T-helper 17 cell (primary cell): ENCODE data around the gene PRICKLE1. TPM values are rescaled to one million over a fixed set of nuclear protein-coding genes. Genes with fewer than 3 reads are reported as not detected.
A peak's percentile ranks its signal among the peaks of the same experiment; 100 is the strongest.

Source experiments
- ATAC-seq: fragments of 150-1000 bp; cut with Tn5 transposase; 2 replicates; pipeline ENCODE4 v1.10.0; 2021; ENCODE audit warnings: mild to moderate bottlenecking, moderate library complexity
- DNase-seq, 3 donors: peaks; one replicate each; pipeline versions ENCODE4 v3.0.0 to v3.0.0-alpha.2; 2020 to 2021
- H3K9me3 ChIP-seq: one replicate; pipeline ENCODE4 v1.7.0; 2013; ENCODE audit warnings: low read length, mild to moderate bottlenecking; ENCODE audit not compliant: control insufficient read depth, poor library complexity, severe bottlenecking
- H3K27ac Mint-ChIP-seq: one replicate; pipeline ENCODE4 v1.8.0; 2022; ENCODE audit warnings: mild to moderate bottlenecking, moderate library complexity, mixed read lengths
- H3K27me3 Mint-ChIP-seq: one replicate; pipeline ENCODE4 v1.8.0; 2022; ENCODE audit warnings: mixed read lengths
- H3K36me3 Mint-ChIP-seq: one replicate; pipeline ENCODE4 v1.8.0; 2022; ENCODE audit warnings: low read depth, mixed read lengths
- H3K4me1 Mint-ChIP-seq: one replicate; pipeline ENCODE4 v1.8.0; 2022; ENCODE audit warnings: mild to moderate bottlenecking, mixed read lengths
- H3K4me3 Mint-ChIP-seq: one replicate; pipeline ENCODE4 v1.8.0; 2022; ENCODE audit warnings: mild to moderate bottlenecking, moderate library complexity, mixed read lengths
- total RNA-seq, 4 donors: library from RNA in 2 of 4; stranded (reverse) in 2 of 4; gene quantifications; one replicate each; pipeline ENCODE4 v1.2.3 and lab custom pipeline; 2022 to 2026

PRICKLE1 gene
- total RNA-seq, 2 donors from 2014 or later: 0.27 to 0.86 TPM

DNA sequence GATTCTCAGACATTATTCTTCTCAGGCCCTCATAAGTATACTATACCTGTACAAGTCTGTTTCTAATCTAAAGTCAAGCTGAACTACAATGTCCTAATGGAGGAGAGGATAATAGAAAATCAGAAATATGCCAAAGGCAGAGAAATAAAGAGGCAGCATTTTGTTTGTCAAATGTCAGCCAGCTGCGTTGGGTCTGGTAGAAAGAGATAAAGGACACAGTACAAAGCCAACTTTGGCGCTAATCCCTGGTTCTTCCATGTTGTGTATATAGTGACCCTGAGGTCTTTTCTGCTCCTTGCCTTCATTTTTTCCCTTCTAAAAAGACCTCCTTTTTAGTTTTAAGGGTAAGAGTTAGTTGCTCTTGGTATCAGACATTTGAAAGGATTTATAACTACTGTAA lies 103.1 kb downstream of the PRICKLE1 start:
- DNase-seq (no peak), ATAC-seq (no peak)
- peaks cover 4% of the 10 kb centered on the region for H3K36me3 Mint-ChIP-seq
- no peak overlapping the region for H3K27ac Mint-ChIP-seq
- no peaks in the 10 kb centered on the region for H3K9me3 ChIP-seq
- H3K27me3 Mint-ChIP-seq: peaks cover 55% of the 10 kb centered on the region
- no peak overlapping the region for H3K4me3 Mint-ChIP-seq
- peaks cover 8% of the 10 kb centered on the region for H3K4me1 Mint-ChIP-seq

DNA sequence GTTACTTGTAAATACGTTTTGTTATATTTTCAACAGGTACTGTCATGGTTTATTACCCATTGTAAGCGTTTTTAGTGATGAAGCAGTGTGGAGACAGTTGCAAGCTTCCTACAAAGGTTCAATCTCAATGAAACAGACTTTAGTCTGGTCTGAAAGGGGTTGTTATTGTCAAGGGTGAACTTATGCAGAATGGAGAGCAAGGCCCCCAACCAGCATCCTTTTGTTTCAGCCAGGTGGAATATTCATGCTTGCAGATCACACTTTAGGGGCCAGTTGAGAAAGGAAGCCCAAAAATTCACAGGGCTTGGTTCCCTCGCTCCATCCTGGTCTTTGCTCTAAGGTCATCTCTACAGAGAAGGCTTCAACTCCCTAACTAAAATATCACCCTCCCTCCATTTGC lies 103.7 kb downstream of the PRICKLE1 start:
- H3K4me3 Mint-ChIP-seq: no peak overlapping the region
- H3K36me3 Mint-ChIP-seq: peaks cover 4% of the 10 kb centered on the region
- peaks cover 8% of the 10 kb centered on the region for H3K4me1 Mint-ChIP-seq
- no peaks in the 10 kb centered on the region for H3K9me3 ChIP-seq
- ATAC-seq: no peak
- H3K27ac Mint-ChIP-seq: no peak overlapping the region
- H3K27me3 Mint-ChIP-seq: peaks cover 61% of the 10 kb centered on the region
- DNase-seq: no peak

DNA sequence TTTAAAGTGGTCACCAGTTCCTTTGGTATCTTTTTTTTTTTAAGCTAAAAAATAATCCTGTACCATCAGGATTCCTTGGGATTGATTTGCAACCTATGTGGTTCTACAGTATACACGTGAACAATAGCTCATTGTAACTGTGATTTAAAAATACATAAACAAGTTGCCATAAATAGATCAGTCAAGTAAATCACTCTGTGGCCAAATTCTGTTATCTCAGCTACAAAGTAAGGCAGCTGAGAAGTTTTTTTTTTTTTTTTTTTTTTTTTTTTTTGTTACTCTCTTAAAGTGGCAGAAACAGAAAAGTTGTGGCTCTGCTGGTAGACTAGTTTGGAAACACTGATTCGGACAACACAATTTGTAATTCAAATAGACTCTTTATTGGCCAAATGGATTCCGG lies 104.5 kb downstream of the PRICKLE1 start:
- Mint-ChIP-seq H3K4me1 (peaks cover 8% of the 10 kb centered on the region), H3K4me3 (no peak overlapping the region), H3K36me3 (peaks cover 4% of the 10 kb centered on the region), H3K27me3 (peaks cover 65% of the 10 kb centered on the region), H3K27ac (no peak overlapping the region)
- ATAC-seq: no peak
- H3K9me3 ChIP-seq: no peaks in the 10 kb centered on the region
- no peak for DNase-seq

DNA sequence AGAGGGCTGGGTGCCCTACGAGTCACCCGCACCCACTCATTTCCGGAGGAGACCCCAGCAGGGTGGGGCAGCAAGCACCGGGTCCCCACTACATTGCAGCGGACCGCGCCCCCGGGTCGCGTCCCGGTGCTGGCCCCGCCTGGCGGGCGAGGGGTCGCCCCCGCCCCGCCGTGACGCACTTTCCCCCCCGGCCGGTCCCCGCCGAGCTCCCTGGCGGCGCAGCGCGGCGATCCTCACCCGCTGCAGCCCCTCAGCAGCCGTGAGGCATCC lies 106.1 kb downstream of the PRICKLE1 start:
- Mint-ChIP-seq H3K27ac (no peak overlapping the region), H3K4me3 (peak overlapping the region; percentile 97), H3K27me3 (peaks cover 74% of the 10 kb centered on the region), H3K36me3 (peaks cover 5% of the 10 kb centered on the region), H3K4me1 (peaks cover 8% of the 10 kb centered on the region)
- no peaks in the 10 kb centered on the region for H3K9me3 ChIP-seq
- peak; percentile 37 for ATAC-seq
- peak in 2 of 3 donors; percentile 7 to 11 for DNase-seq

DNA sequence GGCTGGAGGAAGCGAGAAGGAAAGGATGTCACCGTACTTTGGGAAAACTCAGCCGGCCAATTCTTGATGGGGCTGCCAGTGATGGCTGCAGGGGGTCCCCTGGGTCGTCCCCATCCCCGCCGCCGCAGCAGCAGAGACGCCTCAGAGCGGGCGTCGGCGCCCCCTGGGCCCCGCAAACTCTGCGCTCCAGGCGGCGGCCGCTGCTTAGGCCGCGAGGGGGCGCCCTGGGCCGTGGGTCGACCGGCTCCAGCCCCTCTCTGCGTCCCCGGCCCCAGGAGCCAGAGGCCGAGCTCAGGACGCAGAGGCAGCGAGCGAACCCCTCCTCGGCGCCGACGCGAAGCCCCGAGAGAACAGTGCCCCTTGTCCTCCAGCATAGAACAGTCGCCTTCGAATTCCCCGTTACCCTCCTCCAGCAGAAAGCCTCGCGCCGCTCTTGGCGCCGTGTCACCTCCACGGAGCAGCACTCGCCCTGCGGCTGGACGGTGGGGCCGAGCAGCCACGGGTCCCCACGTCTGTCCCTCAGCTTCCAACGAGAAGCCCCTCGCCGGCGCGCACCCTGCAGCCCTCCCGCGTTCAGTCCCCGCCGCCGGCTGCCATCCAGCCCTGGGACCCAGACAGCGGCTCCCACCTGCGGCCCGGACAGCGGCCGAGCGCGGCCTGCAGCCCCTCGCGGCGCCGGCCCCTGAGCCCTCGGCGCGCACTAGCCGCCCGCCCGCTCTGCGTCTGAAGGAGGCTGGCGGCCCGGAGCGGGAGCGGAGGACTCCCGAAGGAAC lies 106.6 kb downstream of the PRICKLE1 start:
- ATAC-seq (peak; percentile 79), DNase-seq (peak; percentile 14 to 32 (median 26))
- peaks cover 74% of the 10 kb centered on the region for H3K27me3 Mint-ChIP-seq
- peak overlapping the region; percentile 97 for H3K4me3 Mint-ChIP-seq
- H3K9me3 ChIP-seq: no peaks in the 10 kb centered on the region
- peaks cover 6% of the 10 kb centered on the region for H3K36me3 Mint-ChIP-seq
- H3K27ac Mint-ChIP-seq: no peak overlapping the region
- H3K4me1 Mint-ChIP-seq: peaks cover 8% of the 10 kb centered on the region

DNA sequence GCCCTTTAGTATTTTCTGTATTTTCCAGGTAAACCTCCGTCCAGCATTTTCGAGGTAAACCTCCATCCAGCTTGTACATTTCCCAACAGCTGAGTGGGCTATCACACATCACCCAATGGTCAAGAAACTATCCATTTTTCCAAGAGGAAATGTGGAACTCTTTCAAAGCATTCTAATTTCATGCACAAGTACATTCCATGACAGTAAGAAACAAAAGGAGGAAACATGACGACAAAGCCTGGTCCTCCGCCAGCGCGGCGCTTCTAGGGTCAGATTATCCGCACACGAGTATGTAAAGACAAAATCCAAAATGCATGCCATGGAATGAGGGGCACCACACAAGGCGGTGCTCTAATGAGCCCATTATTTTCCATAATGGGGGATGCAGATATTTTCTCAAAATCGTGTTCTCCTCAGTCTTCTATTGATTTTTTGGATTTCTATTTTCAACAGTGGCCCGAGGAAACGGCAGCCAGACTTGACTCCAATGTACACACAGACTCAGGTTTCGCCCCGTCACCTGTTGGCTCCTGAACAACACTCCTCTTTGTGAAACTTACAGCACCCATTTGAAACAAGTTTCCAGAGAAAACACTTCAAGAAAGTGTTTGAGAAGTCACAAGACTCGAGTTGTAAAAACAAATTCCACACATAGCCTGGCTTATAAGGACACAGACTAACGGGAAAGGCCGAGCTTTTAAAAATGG lies 107.4 kb downstream of the PRICKLE1 start:
- Mint-ChIP-seq H3K27me3 (peaks cover 67% of the 10 kb centered on the region), H3K27ac (no peak overlapping the region), H3K36me3 (peaks cover 6% of the 10 kb centered on the region), H3K4me3 (peak overlapping the region; percentile 97), H3K4me1 (peaks cover 8% of the 10 kb centered on the region)
- no peak for DNase-seq
- no peaks in the 10 kb centered on the region for H3K9me3 ChIP-seq
- no peak for ATAC-seq

DNA sequence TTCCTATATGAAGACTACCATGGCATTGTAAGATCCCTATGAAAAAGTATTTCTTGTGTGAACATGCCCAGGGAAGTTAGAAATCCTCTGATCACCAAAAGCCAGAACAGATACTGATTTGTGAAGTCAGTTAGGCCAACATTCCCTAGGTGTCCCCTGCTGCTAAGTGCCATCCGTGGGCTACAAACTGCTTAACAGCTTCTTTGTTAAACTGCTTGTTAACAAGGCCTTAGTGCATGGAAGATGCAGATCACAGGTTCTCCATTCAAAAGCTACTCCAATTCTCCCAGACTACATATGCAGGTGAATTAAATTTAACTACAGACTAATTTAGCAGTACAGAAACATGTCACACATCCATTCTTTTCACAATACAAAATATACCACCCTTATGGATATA lies 108.2 kb downstream of the PRICKLE1 start:
- DNase-seq: no peak
- Mint-ChIP-seq H3K27me3 (peaks cover 59% of the 10 kb centered on the region), H3K36me3 (peaks cover 6% of the 10 kb centered on the region), H3K4me3 (no peak overlapping the region), H3K4me1 (peaks cover 8% of the 10 kb centered on the region), H3K27ac (no peak overlapping the region)
- H3K9me3 ChIP-seq: no peaks in the 10 kb centered on the region
- no peak for ATAC-seq

DNA sequence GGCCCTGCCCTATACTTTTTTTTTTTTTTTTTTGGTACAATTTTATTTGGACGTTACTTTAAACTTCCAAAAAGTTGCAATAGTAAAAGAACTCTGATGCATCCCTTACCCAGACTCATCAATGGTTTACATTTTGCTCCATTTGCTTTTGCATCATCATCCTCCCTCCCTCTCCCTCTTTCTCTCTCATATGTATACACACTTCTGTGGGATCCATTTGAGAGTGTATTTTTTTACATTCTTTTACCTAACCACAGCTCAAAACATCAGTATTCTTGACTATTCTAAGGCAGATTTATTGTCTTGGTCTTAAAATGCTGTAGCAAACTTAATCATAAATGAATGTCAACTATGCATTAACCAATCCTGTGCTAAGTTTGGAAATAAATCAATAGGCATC lies 111.6 kb downstream of the PRICKLE1 start:
- Mint-ChIP-seq H3K4me1 (no peaks in the 10 kb centered on the region), H3K27me3 (peaks cover 65% of the 10 kb centered on the region), H3K4me3 (no peak overlapping the region), H3K36me3 (peaks cover 2% of the 10 kb centered on the region), H3K27ac (no peak overlapping the region)
- DNase-seq (no peak), ATAC-seq (no peak)
- H3K9me3 ChIP-seq: no peaks in the 10 kb centered on the region

DNA sequence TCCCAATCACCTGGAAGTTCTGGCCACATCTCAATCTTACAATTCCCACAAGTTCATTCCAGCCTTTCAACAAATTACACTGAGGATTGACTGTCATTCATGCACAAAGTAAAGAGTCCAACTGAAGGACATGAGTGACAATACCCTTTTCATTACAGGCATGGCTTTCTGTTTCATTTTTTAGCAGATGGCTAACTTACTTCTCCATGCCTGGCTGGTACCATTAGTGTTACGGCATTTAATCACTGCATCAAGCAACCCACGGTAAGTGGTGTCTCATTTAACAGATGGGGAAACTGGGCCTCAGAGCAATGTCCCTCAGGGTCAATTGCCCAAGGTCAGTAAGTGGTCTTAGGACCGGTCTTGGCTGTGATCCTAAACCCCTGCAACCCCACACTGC lies 114.4 kb downstream of the PRICKLE1 start:
- no peak for ATAC-seq
- Mint-ChIP-seq H3K4me3 (no peak overlapping the region), H3K27me3 (peaks cover 69% of the 10 kb centered on the region), H3K27ac (no peak overlapping the region), H3K4me1 (no peaks in the 10 kb centered on the region), H3K36me3 (peaks cover 2% of the 10 kb centered on the region)
- no peak for DNase-seq
- no peaks in the 10 kb centered on the region for H3K9me3 ChIP-seq

DNA sequence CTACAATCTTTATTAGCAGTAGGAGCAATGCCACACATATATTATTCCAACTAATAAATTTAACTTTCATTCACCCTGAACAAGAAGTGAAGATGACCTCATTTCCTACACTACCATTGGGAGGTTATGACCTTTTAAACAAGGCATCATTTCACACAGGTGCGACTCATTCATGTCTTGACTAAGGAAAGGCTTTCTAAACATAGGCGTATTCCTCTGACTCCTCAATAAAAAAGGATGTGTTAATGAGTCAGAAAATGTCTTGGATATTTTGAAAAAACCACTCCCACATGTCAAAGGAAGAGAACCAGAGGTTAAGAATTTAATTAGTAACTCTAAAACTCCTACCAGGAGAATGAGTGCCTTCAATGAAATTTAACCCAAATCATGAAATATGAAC lies 115.2 kb downstream of the PRICKLE1 start:
- no peak overlapping the region for H3K4me3 Mint-ChIP-seq
- peaks cover 2% of the 10 kb centered on the region for H3K36me3 Mint-ChIP-seq
- peaks cover 1% of the 10 kb centered on the region for H3K4me1 Mint-ChIP-seq
- peaks cover 70% of the 10 kb centered on the region for H3K27me3 Mint-ChIP-seq
- no peak overlapping the region for H3K27ac Mint-ChIP-seq
- no peaks in the 10 kb centered on the region for H3K9me3 ChIP-seq
- DNase-seq (no peak), ATAC-seq (no peak)

DNA sequence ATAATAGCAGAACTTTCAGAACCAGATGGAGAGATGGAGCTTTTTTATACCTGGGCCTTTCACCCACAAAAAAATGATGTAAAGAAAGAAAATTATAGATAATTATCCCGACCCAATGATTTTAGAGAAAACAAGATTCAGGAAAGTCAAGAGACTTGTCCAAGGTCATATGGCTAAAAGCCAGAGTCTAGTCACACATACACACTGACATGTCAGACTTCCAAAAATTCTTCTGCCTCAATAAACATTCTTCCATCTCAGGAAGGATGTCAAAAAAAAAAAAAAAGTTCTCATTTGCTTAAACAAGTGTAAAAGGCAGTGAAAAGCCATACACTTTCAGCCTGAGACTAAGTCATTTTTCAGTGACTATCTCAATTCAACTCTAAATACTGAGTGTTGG lies 116.0 kb downstream of the PRICKLE1 start:
- ATAC-seq (no peak), DNase-seq (no peak)
- Mint-ChIP-seq H3K36me3 (peaks cover 2% of the 10 kb centered on the region), H3K4me3 (no peak overlapping the region), H3K27me3 (peaks cover 70% of the 10 kb centered on the region), H3K27ac (no peak overlapping the region), H3K4me1 (peaks cover 5% of the 10 kb centered on the region)
- no peaks in the 10 kb centered on the region for H3K9me3 ChIP-seq

DNA sequence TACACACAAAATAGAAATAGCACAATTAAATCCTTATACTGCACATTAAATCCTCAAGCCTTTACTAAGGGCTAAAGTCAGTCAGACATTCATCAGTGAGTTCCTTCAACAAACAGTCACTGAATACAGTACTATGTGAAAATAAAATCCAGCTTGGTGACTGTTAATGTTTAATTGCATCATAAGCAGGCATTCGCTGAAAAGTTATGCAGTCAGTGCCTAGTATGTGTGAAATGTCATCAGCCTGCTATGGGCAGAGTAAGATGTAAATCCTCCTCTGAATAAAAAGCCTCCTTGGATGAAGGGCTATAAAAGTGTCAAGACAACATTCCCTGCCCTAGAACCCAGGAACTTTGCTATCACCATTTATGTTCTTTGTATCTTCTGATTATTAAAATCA lies 116.4 kb downstream of the PRICKLE1 start:
- H3K9me3 ChIP-seq: no peaks in the 10 kb centered on the region
- DNase-seq (no peak), ATAC-seq (no peak)
- H3K36me3 Mint-ChIP-seq: no peaks in the 10 kb centered on the region
- no peak overlapping the region for H3K27ac Mint-ChIP-seq
- peaks cover 7% of the 10 kb centered on the region for H3K4me1 Mint-ChIP-seq
- peaks cover 70% of the 10 kb centered on the region for H3K27me3 Mint-ChIP-seq
- H3K4me3 Mint-ChIP-seq: no peak overlapping the region

DNA sequence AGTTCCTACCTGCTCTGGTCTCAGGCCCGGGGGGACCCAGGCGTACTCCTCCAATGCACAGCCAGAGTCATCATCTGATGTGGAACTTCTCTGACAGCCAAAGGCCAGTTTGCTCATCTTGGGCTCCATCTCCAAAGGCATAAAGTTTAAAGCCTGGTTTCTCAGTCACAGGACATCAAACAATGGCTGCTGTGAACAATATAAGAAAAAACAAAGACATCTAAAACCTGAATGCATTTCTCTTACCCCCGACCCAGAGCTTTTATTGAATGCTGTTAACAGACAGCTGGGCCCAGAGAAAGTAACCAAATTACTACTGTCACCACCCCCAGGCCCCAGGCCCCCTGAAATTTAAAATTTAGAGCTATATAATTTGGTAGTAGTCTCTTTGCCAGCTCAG lies 117.2 kb downstream of the PRICKLE1 start:
- peaks cover 7% of the 10 kb centered on the region for H3K4me1 Mint-ChIP-seq
- no peaks in the 10 kb centered on the region for H3K36me3 Mint-ChIP-seq
- no peak overlapping the region for H3K4me3 Mint-ChIP-seq
- no peak overlapping the region for H3K27ac Mint-ChIP-seq
- ATAC-seq (no peak), DNase-seq (no peak)
- peaks cover 67% of the 10 kb centered on the region for H3K27me3 Mint-ChIP-seq
- no peaks in the 10 kb centered on the region for H3K9me3 ChIP-seq
